ENCODE results near the gene ARHGAP19. TPM values are rescaled to one million over a fixed set of nuclear protein-coding genes. Genes with fewer than 3 reads are reported as not detected.

Gene ARHGAP19
- total and polyA plus RNA-seq, 2 of the 8 experiments (the other 6 are each of a cell fraction or from before 2014, with no cell fraction given), result 13.3 to 32.1 TPM

DNA sequence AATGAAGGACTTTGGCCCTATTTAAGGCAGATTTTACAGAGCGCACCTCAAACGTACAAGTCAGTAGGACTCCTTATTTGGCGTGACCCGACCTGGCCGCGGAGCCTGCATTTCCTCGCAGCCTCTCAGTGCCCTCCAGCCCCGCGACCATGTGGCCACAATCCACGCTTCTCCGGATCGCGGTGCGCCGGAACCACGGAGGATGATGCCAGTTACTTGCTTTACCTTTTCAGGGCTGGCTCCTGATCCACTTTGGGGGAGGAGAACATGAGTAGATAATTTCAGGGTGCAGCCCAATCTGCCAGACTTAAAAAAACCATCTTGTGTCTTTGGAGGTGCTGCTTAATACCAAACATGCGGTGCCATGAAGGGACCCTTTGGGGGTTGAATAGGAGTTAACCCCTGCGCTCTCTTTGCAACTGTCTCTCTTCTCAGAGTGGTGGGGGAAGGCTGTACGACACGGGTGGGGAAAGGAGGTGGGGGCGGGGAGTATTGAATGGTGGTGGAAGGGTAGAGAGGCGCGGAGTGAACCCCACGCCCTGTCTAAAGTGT is 28.1 kb upstream of the ARHGAP19 start:
- CTCF ChIA-PET (ENCODE audit: partially characterized antibody), result interaction anchor here (0.7 to 2.5 kb wide), 11 partner anchors 8 to 46 kb away, joined by 3 to 28 read pairs (median 3); no protein-coding TSS in a partner anchor
- H4K91ac ChIP-seq (replicated peaks; ENCODE audit: insufficient read length, low read length), result no peak overlapping the region

More for the DNA sequence above, 28.1 kb upstream of the ARHGAP19 start:
- Histone ChIP-seq H2BK20ac (ENCODE audit: low read length) (no peak overlapping the region), H4K20me1 (replicated peaks in 1 of 2; ENCODE audit: control insufficient read depth in 1 of 2, insufficient read depth in 2 of 2, low read length in 2 of 2) (no peaks in the 10 kb centered on the region), H3K18ac (ENCODE audit: extremely low read depth, low read length) (peak overlapping the region; percentile 68), H2BK5ac (ENCODE audit: low read depth, low read length) (peak overlapping the region; percentile 48; the same call in 1 of the 2 replicates), H3K79me2 (ENCODE audit: control insufficient read depth in 1 of 2, insufficient read depth in 2 of 2, low read length in 2 of 2) (no peaks in the 10 kb centered on the region), H3K23ac (ENCODE audit: insufficient read length) (no peak overlapping the region), H3K56ac (replicated peaks; ENCODE audit: insufficient read length, low read depth, low read length) (no peak overlapping the region), H3K36me3 (ENCODE audit: control insufficient read depth in 2 of 4, insufficient read depth in 4 of 4, low read length in 3 of 4) (no peaks in the 10 kb centered on the region), H2BK120ac (replicated peaks; ENCODE audit: low read depth, low read length) (no peak overlapping the region), H4K5ac (ENCODE audit: insufficient read length, low read depth, low read length) (no peak overlapping the region), H2AFZ (ENCODE audit: low read length) (no peak overlapping the region), H3K4ac (replicated peaks; ENCODE audit: insufficient read length, low read depth, low read length) (no peak overlapping the region), H3K9ac (replicated peaks in 1 of 4; ENCODE audit: extremely low read depth in 1 of 4, low read depth in 3 of 4, low read length in 3 of 4) (peak overlapping the region in 2 of 4 experiments; percentile 40 to 51; a peak in 2 of 7 replicates), H3K27me3 (replicated peaks in 1 of 4; ENCODE audit: control insufficient read depth in 3 of 4, extremely low read depth in 1 of 4, insufficient read depth in 3 of 4, low read length in 3 of 4) (peaks cover 6 to 23% (median 20%) of the 10 kb centered on the region in 4 experiments), H3K27ac (ENCODE audit: low read depth, low read length) (no peak overlapping the region), H2BK12ac (ENCODE audit: low read depth, low read length) (peak overlapping the region; percentile 88), H3K4me3 (ENCODE audit: extremely low read depth in 1 of 4, insufficient read depth in 2 of 4, low read depth in 3 of 4, low read length in 4 of 4) (peak overlapping the region; percentile 45 to 79 (median 70)), H4K8ac (ENCODE audit: extremely low read depth, insufficient read depth, low read length) (peak overlapping the region; percentile 95; the same call in 1 of the 2 replicates), H3K79me1 (ENCODE audit: low read depth, low read length) (no peaks in the 10 kb centered on the region), H3K9me3 (ENCODE audit: insufficient read depth in 2 of 2, low read depth in 1 of 2, low read length in 1 of 2) (no peaks in the 10 kb centered on the region), H3K4me1 (replicated peaks in 1 of 4; ENCODE audit: control insufficient read depth in 3 of 4, insufficient read depth in 4 of 4, low read length in 3 of 4) (peaks cover 0 to 15% (median 12%) of the 10 kb centered on the region in 4 experiments; a peak in 6 of 7 replicates), H2BK15ac (ENCODE audit: low read length) (no peak overlapping the region), H2AK5ac (ENCODE audit: low read depth, low read length) (no peak overlapping the region), H3K14ac (ENCODE audit: insufficient read length) (no peak overlapping the region), H3K4me2 (ENCODE audit: insufficient read depth in 1 of 2, low read depth in 2 of 2, low read length in 2 of 2) (peak overlapping the region; percentile 87 to 97), H3K23me2 (ENCODE audit: low read depth, low read length) (peaks cover 19% of the 10 kb centered on the region)
- FAIRE-seq, result no peak
- 15% methylated on average over 24 of the region's 24 CpGs; no CpG with 5 or more reads in 1 of the 2 experiments for WGBS, 2 experiments (ENCODE audit: extremely low coverage in 1 of 2, insufficient coverage in 1 of 2, insufficient read length in 1 of 2, insufficient replicate concordance in 2 of 2, low coverage in 1 of 2, low lambda C conversion rate in 2 of 2, missing lambda C conversion rate in 1 of 2)
- POLR2A ChIA-PET (ENCODE audit: partially characterized antibody), result interaction anchor here (0.7 to 3.4 kb wide), 8 partner anchors 8 to 106 kb away, joined by 3 to 61 read pairs (median 9); partner anchors contain the start of genes ARHGAP19 and FRAT2
- TF ChIP-seq EZH2 (IDR thresholded peaks at IDR 0.05; ENCODE audit: low read depth, low read length, severe bottlenecking) (peak; percentile 27), SIX5 (IDR thresholded peaks at IDR 0.05; ENCODE audit: low read depth, low read length) (no peak)
- no peak for DNase-seq (ENCODE audit: low read depth in 1 of 2, low spot score in 2 of 2)
